HG03521 (cell line): ENCODE data around the gene UBAP2.
"Not testable (repeated sequence)": the region's sequence is repeated elsewhere in the genome, so short reads cannot be mapped to it uniquely, and the experiment has no call there.

Source experiments
- ATAC-seq: cut with Tn5 transposase; IDR thresholded peaks from one replicate; pipeline ENCODE4 v1.9.1; 2021; ENCODE audit warnings: mild to moderate bottlenecking, moderate library complexity; ENCODE audit not compliant: unreplicated experiment

The UBAP2 gene

DNA sequence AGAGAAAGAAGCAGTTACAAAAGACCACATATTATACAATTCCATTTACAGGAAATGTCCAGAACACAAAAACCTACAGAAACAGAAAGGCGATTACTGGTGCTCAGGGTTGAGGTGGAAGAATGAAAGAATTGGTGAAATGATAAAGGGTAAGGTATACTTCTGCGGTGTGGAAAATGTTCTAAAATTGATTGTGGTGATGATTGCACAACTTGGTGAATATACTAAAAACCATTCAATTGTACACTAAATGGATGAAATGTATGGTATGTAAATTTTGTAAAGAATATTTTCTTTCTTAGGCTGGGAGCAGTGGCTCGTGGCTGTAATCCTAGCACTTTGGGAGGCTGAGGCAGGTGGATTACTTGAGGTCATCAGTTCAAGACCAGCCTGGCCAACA lies 72.3 kb downstream of the UBAP2 start:
- no peak for ATAC-seq

DNA sequence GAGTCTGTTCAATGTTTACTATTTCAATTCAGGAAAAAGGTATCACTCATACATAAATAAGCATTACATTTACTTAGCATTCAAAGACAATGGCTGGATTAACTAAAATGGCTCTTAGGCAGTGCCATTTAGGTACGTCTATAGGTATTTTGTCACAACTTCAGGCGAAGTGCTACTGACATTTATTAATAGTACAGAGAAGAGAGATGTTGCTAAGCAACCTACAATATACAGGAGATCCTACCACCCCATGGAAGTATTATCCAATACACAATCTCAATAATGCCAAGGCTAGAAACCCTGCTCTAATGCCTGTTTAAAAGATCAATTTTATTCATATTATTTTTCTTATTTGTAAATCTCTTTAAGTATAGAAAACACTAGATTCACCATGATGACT lies 76.0 kb downstream of the UBAP2 start:
- no peak for ATAC-seq

DNA sequence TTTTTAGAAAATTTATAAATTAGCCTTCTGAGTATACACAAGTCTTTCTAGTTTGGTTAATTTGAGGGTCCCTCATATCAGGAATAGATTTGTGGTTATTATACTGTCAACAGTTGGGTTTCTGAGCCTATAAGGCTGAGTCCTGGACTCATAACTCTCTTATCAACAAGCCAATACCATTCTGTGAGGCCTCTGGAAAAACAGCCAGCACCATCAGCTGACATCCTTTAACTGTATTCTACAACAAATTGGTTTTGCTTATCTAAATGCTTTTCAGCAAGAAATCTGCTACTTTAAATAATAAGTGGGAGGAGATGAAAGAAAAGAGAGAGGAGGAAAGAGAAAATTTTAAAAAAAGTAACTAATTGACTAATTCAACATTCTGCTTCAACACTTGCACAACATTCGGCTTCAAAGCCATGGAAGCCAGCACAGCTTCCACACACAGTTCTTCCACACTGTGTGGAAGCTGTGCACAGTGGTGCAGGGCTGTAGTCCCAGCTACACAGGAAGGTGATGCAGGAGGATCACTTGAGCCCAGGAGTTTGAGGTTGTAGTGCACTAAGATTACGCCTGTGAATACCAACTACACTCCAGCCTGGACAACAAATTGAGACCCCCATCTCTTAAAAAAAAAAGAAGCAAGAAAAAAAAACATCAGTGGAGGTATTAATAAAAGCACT lies 84.5 kb downstream of the UBAP2 start:
- ATAC-seq: no peak

DNA sequence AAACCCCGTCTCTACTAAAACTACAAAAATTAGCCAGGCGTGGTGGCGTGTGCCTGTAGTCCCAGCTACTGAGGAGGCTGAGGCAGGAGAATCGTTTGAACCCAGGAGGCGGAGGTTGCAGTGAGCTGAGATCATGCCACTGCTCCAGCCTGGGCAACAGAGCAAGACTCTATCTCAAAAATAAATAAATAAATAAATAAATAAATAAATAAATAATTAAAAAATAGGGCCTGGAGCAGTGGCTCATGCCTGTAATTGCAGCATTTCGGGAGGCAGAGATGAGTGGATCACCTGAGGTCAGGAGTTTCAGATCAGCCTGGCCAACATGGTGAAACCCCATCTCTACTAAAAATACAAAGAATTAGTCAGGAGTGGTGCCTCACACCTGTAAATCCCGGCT lies 86.2 kb downstream of the UBAP2 start:
- not testable (repeated sequence) for ATAC-seq

DNA sequence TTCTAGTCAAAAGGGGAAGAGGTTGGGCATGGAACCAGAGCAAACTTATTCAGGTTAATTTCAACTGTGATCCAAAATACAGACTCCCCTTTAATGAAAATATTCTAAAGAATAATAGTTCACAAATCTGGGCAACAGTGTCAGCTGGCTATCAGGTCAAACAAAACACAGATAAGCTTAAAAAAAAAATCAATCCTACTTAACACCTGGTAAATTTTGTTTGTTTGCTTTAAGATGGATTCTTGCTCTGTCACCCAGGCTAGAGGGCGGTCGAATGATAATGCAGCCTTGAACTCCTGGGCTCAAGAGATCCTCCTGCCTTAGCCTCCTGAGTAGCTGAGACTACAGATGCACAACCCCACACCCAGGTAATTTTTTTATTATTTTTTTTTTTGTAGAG lies 89.0 kb downstream of the UBAP2 start:
- no peak for ATAC-seq

- no peak for ATAC-seq
Measured at GRCh38 chr9:33956544-33956943, 92.1 kb downstream of the UBAP2 start.

DNA sequence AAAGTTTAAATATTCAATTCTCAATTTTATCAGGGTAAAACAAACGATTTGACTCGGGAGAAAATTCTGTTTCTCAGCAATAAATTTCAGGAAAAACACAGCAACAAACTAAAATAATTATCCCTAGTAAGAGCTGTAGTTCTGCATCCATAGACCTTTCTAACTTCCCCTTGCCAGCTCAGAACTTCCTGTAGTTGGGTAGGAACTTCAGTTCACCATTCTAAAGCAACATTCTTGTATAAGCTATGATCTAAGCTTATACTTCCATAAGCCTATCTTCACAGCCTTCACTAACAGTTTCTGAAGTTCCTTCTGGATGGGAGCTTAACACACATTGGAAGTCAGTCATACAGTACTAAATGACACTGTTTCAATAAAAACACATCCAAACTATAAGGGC lies 96.6 kb downstream of the UBAP2 start:
- no peak for ATAC-seq

DNA sequence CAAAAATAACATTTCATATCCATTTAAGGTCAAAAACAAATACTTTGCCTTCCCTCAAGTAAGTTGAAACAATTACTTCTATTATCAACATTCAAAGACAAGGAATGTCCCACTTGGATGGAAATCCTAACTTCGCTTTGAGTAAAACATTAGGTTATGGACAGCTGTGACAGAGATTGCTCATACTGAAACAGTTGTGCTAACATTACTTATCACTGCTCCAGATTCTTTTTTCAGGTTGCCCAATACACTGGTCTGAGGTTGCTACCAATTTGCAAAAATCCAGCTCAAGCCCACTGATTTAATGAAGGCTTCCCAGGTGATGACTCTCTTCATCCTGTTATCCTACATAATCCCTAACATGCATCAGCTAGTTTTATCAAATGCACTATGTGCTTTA lies 98.3 kb downstream of the UBAP2 start:
- no peak for ATAC-seq

DNA sequence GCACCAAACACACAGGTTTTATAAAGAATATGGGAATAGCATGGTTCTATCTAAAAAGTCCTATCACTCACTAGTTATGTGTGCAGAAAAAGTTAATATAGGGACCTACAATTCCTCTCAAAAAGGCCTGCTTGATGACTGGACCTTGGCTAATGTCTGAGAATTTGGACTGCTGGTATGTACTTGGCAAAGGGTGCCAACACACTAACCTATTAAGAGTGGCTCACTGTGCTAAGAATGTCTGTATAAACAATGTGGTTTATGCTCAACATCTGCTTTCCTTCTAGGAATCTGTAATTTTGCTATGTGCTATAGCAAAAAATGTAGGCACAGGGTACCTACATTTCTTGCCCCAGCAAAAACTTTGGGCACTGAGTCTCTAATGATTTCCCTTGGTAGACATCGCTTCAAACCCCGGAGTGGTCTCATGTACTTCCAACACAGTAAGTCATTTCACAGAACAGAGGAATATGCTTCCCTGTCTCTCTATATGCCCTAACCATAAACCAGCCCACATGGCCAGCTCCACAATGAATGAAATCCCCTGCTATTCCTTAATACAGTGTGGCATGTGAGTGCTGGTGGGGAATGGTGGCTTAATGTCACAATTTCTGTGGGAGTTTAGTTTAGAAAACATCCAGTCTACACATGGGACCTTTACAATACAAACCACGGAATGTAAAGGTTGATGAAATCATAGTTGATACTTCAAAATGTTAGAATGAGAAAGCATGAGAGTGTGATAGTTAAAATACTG lies 101.7 kb downstream of the UBAP2 start:
- ATAC-seq: no peak

DNA sequence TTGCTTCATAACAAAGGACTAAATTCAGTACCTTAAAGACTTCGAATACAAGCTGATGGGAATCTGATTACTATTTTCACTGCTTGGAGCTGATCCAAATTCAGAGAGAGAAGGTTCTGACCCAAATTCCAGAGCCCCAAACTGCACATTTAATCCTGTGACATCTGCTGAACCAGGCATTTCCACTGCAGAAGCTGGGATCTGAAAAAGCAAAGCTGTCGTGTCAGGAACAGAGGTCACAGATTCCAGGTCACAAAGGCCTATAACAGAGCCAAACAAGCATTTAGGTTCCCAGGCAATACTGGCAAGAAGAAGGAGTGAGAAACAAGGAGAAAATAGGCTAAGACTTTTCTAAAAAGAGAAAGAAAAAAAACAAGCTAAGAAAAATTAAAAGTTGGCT lies 105.3 kb downstream of the UBAP2 start:
- ATAC-seq: no peak

GRCh38 chr9:33942471-33943083 lies 106.1 kb downstream of the UBAP2 start:
- no peak for ATAC-seq

GRCh38 chr9:33939924-33940874 lies 108.5 kb downstream of the UBAP2 start:
- ATAC-seq: no peak

- no peak for ATAC-seq
Measured at GRCh38 chr9:33934188-33934878, 114.4 kb downstream of the UBAP2 start.

DNA sequence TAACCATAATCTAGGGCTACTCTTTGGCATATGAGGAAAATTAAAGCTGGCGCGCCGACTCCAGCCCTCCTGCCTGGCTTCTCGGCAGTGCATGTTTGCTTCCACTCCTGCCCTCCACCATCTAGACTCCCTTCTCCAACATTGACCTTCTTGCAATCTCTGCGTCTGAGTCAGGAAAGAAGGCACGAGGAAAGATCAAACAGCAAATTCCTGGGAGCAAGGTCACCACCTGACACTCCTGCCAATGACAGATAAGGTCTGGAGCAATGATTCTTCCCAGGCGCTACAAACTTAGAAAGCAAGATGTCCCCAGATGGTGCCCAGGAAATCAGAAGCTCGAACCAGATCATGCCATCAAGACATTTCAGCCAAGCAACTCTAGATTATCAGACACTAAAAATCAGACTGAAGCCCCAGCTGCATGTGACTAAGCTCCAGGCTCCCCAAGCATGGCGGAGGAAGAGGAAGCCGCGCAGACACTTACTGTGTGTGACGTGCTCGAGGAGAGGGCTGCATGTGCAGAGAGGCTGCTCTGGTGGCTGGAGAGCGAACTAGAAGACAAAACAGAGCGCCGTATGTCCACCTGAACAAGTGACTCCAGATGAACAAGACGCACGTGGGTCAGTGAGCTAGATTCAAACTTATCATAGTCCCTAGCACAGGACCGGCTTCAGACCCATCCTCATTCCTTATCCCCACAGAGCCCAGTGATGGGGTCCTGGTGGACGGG lies 116.4 kb downstream of the UBAP2 start:
- ATAC-seq: no peak

GRCh38 chr9:33931326-33931725 lies 117.4 kb downstream of the UBAP2 start:
- ATAC-seq: no peak

DNA sequence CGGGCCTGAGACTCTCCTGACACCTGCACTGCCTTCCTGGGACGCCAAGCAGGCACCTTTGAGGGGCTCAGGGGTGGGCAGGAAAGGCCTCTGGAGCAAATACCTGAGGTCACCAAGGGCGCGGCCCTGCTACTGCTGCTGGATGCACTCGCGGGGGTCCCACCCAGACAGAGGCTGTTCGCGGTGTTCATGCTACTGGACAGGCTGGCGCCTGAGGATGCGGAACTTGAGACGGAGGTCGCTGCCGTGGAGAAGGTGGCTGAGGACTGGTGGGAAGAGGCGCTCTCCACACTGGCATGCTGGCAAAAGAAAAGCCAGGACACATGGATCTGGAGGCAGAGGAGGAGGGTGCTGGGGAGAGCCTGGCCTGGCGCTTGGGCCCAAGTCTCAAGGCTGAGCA lies 121.0 kb downstream of the UBAP2 start:
- no peak for ATAC-seq

DNA sequence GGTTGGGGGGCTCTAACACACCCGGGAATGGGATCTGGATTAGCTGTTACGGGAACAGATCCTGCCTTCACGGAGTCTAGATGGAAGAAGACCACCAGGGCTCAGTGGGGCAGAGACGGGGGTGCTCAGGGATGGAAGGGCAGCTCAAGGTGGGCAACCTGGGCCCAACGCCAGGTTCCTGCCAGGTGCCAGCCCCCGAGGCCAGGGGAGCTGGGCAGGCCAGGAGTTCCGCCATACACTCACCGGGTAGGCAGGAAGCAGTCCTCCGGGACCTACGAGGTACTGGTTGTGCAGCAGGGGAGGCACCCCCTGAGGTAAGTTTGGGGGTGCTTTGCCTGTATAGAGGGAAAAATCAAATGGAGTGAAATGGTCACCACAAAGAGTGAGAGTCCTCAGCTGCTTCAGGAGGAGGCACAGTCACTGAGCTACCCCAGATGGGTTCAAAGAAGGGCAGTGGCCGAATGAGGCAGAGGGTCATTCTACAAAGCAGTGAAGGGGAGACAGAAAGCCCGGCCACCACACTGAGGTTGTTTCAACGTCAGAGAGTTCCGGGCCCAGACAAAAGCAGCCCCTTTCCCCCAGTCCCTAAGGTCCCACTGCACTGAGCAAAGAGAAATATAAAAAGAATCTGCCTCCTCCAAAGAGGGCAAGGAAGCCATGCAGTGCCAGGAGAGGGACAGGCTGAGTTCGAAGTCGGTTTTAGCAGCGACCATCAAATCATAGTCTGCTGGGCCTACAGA lies 121.8 kb downstream of the UBAP2 start:
- ATAC-seq: no peak

DNA sequence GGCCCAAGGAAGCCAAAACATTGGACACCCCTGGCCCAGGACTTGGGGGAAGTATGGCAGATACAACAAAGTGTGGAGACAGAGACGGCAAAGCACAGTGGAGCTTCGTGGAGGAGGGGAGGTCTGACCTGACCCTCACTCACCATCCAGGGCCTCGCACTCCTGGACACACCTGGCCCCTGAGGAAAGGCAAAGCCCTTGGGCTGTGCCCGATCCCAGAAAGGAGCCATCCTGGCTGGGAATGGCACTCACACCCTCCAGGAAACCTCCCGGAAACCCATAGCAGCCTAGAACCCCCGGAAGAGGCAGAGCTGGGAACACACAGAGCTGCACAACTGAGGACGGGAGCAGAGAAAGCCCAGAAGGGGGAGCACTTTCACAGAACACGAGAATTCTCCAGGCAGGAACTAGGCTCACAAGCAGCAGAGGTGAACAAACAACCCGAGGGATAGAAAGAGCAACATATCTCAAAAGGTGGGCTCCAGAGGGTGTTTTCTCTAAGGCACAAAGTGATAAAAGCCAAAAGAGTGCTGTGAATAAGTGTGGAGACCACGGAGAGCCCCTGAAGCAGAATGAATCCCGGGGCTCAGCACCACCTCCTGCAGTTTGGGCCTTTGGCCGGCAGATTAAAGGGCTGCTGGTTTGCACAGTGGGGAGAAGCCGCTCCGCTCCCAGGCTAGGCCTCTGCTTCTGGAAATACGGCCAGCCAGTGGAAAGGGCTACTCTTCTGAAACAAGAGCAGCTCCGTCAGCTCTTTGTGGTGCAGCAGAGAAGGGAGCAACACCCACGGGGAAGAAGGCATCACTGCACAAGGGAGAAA lies 123.5 kb downstream of the UBAP2 start:
- ATAC-seq: no peak
